ENCODE data around the gene TPGS2. TPM values are rescaled to one million over a fixed set of nuclear protein-coding genes. Genes with fewer than 3 reads are reported as not detected.

TPGS2 gene
- total RNA-seq, 1 donor from 2014 or later = 95.4 TPM

GRCh38 chr18:36826556-36826955 lies 2.2 kb downstream of the TPGS2 start:
- no peak overlapping the region for H3K4me3 Mint-ChIP-seq (ENCODE audit: unreplicated experiment)
- DNase-seq (ENCODE audit: extremely low spot score, unreplicated experiment) = no peak
- no peaks in the 10 kb centered on the region for H3K9me3 Mint-ChIP-seq (ENCODE audit: unreplicated experiment)
- no peaks in the 10 kb centered on the region for H3K27me3 Mint-ChIP-seq (ENCODE audit: unreplicated experiment)
- peaks cover 34% of the 10 kb centered on the region for H3K4me1 Mint-ChIP-seq (ENCODE audit: unreplicated experiment)
- H3K36me3 Mint-ChIP-seq (ENCODE audit: unreplicated experiment) = peaks cover 4% of the 10 kb centered on the region
- TF ChIP-seq CTCF (IDR thresholded peaks at IDR 0.05) = no peak
- H3K27ac Mint-ChIP-seq (ENCODE audit: unreplicated experiment) = no peak overlapping the region

- Mint-ChIP-seq H3K4me3 (ENCODE audit: unreplicated experiment) (no peak overlapping the region), H3K4me1 (ENCODE audit: unreplicated experiment) (peaks cover 25% of the 10 kb centered on the region), H3K27ac (ENCODE audit: unreplicated experiment) (no peak overlapping the region), H3K36me3 (ENCODE audit: unreplicated experiment) (peaks cover 8% of the 10 kb centered on the region), H3K27me3 (ENCODE audit: unreplicated experiment) (no peaks in the 10 kb centered on the region), H3K9me3 (ENCODE audit: unreplicated experiment) (no peaks in the 10 kb centered on the region)
- no peak for TF ChIP-seq CTCF (IDR thresholded peaks at IDR 0.05)
- DNase-seq (ENCODE audit: extremely low spot score, unreplicated experiment) = no peak
Measured at GRCh38 chr18:36825526-36825925, 3.3 kb downstream of the TPGS2 start.

- Mint-ChIP-seq H3K4me3 (ENCODE audit: unreplicated experiment) (no peak overlapping the region), H3K9me3 (ENCODE audit: unreplicated experiment) (no peaks in the 10 kb centered on the region), H3K36me3 (ENCODE audit: unreplicated experiment) (peaks cover 18% of the 10 kb centered on the region), H3K4me1 (ENCODE audit: unreplicated experiment) (no peaks in the 10 kb centered on the region), H3K27me3 (ENCODE audit: unreplicated experiment) (no peaks in the 10 kb centered on the region), H3K27ac (ENCODE audit: unreplicated experiment) (no peak overlapping the region)
- DNase-seq (ENCODE audit: extremely low spot score, unreplicated experiment) = no peak
- TF ChIP-seq CTCF (IDR thresholded peaks at IDR 0.05) = no peak
Measured at GRCh38 chr18:36821681-36822080, 7.1 kb downstream of the TPGS2 start.

- DNase-seq (ENCODE audit: extremely low spot score, unreplicated experiment) = no peak
- Mint-ChIP-seq H3K36me3 (ENCODE audit: unreplicated experiment) (peaks cover 27% of the 10 kb centered on the region), H3K27me3 (ENCODE audit: unreplicated experiment) (no peaks in the 10 kb centered on the region), H3K4me1 (ENCODE audit: unreplicated experiment) (no peaks in the 10 kb centered on the region), H3K4me3 (ENCODE audit: unreplicated experiment) (no peak overlapping the region), H3K27ac (ENCODE audit: unreplicated experiment) (no peak overlapping the region), H3K9me3 (ENCODE audit: unreplicated experiment) (no peaks in the 10 kb centered on the region)
- TF ChIP-seq CTCF (IDR thresholded peaks at IDR 0.05) = no peak
Measured at GRCh38 chr18:36819621-36820020, 9.2 kb downstream of the TPGS2 start.

GRCh38 chr18:36818652-36819051 lies 10.2 kb downstream of the TPGS2 start:
- no peaks in the 10 kb centered on the region for H3K9me3 Mint-ChIP-seq (ENCODE audit: unreplicated experiment)
- no peak overlapping the region for H3K27ac Mint-ChIP-seq (ENCODE audit: unreplicated experiment)
- peaks cover 37% of the 10 kb centered on the region for H3K36me3 Mint-ChIP-seq (ENCODE audit: unreplicated experiment)
- H3K4me3 Mint-ChIP-seq (ENCODE audit: unreplicated experiment) = no peak overlapping the region
- H3K4me1 Mint-ChIP-seq (ENCODE audit: unreplicated experiment) = no peaks in the 10 kb centered on the region
- H3K27me3 Mint-ChIP-seq (ENCODE audit: unreplicated experiment) = no peaks in the 10 kb centered on the region
- TF ChIP-seq CTCF (IDR thresholded peaks at IDR 0.05) = no peak
- DNase-seq (ENCODE audit: extremely low spot score, unreplicated experiment) = no peak
